Chondrocyte (in vitro differentiated cells): ENCODE data around the gene CHL1. TPM values are rescaled to one million over a fixed set of nuclear protein-coding genes. Genes with fewer than 3 reads are reported as not detected.

Experiments used
- DNase-seq: peaks from one replicate; pipeline ENCODE4 v3.0.0; 2021; ENCODE audit warnings: mixed read lengths, low spot score
- H3K27ac Mint-ChIP-seq: one replicate; pipeline ENCODE4 v1.8.0; 2021; ENCODE audit warnings: mild to moderate bottlenecking, moderate library complexity, mixed read lengths; ENCODE audit not compliant: unreplicated experiment
- H3K27me3 Mint-ChIP-seq: 2 replicates; pipeline ENCODE4 v1.8.0; 2021; ENCODE audit warnings: low read depth, mixed read lengths
- H3K36me3 Mint-ChIP-seq: 2 replicates; pipeline ENCODE4 v1.8.0; 2021; ENCODE audit warnings: low read depth, mixed read lengths
- H3K4me1 Mint-ChIP-seq: 2 replicates; pipeline ENCODE4 v1.8.0; 2021; ENCODE audit warnings: low read depth, mild to moderate bottlenecking, mixed read lengths
- H3K4me3 Mint-ChIP-seq: one replicate; pipeline ENCODE4 v1.8.0; 2021; ENCODE audit warnings: mild to moderate bottlenecking, moderate library complexity, mixed read lengths; ENCODE audit not compliant: unreplicated experiment
- H3K9me3 Mint-ChIP-seq: 2 replicates; pipeline ENCODE4 v1.8.0; 2021; ENCODE audit warnings: low read depth, mixed read lengths
- total RNA-seq: library from RNA; stranded (reverse); gene quantifications from 3 replicates; pipeline ENCODE4 v1.2.1, GENCODE V29; 2021
- TF ChIP-seq, protein P1 (sequence below): fragments of 200-600 bp; sonication (generic); IDR thresholded peaks from 2 replicates; pipeline ENCODE4 v1.5.0; 2021; ENCODE audit warnings: antibody characterized with exemption, mild to moderate bottlenecking, moderate library complexity

CHL1 gene
- total RNA-seq, 1 donor from 2014 or later = not detected

DNA sequence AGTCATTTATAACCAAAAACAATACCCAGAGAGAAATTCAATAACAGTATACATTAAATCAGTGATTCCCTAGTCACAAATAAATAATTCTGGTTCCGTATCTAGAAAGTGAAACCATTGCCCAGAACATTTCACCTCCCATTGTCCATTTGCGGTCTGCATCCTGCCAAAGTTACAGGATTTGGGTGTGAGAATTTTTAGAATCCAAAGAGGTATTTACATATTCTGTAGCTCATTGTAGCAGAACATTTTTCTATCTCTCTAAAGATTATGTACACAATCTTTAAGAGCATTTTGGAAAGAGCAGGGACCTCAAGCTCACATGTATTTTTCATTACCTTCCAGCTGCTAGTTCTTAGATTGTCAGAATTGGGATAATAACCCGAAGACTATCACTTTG is 261.6 kb downstream of the CHL1 start:
- H3K36me3 Mint-ChIP-seq = no peaks in the 10 kb centered on the region
- TF ChIP-seq, protein P1, sequence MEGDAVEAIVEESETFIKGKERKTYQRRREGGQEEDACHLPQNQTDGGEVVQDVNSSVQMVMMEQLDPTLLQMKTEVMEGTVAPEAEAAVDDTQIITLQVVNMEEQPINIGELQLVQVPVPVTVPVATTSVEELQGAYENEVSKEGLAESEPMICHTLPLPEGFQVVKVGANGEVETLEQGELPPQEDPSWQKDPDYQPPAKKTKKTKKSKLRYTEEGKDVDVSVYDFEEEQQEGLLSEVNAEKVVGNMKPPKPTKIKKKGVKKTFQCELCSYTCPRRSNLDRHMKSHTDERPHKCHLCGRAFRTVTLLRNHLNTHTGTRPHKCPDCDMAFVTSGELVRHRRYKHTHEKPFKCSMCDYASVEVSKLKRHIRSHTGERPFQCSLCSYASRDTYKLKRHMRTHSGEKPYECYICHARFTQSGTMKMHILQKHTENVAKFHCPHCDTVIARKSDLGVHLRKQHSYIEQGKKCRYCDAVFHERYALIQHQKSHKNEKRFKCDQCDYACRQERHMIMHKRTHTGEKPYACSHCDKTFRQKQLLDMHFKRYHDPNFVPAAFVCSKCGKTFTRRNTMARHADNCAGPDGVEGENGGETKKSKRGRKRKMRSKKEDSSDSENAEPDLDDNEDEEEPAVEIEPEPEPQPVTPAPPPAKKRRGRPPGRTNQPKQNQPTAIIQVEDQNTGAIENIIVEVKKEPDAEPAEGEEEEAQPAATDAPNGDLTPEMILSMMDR = no peak
- H3K27ac Mint-ChIP-seq = no peak overlapping the region
- no peaks in the 10 kb centered on the region for H3K27me3 Mint-ChIP-seq
- no peak overlapping the region for H3K4me3 Mint-ChIP-seq
- H3K9me3 Mint-ChIP-seq = peaks cover 3% of the 10 kb centered on the region
- no peaks in the 10 kb centered on the region for H3K4me1 Mint-ChIP-seq
- DNase-seq = no peak

DNA sequence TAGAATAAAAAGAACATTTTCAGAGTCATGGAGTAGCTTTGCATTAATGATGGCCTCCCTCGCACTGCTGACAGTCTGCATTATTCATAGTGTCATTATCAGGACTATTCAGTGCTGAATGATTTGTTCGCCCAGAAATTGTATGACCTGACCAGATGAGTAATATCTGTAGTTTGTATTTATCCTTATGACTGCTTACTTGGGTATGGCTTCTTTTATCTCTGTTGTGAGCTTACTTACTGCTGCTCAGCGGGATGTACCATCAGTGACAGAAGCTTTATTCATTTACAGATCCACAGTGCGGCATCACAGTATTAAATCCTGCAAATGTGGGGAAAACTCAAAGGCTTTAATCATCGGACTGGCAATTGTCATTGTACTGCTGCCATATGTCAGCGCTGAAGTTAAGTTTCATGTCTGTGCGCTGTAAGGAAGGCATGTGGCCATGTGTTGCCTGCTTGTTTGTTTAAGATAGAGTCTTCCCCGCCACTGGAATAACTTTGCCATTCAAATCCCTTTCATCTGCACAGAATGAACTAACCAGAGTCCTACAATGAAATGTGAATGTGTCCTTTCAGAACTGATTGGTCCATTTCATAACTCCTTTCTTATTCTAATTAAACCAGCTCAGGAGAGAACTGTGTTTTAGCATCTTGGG is 262.2 kb downstream of the CHL1 start:
- DNase-seq = no peak
- Mint-ChIP-seq H3K9me3 (peaks cover 3% of the 10 kb centered on the region), H3K4me1 (no peaks in the 10 kb centered on the region), H3K4me3 (no peak overlapping the region), H3K27me3 (no peaks in the 10 kb centered on the region), H3K27ac (no peak overlapping the region), H3K36me3 (no peaks in the 10 kb centered on the region)
- TF ChIP-seq, protein P1 = no peak
